NCI-H524 treated with DMSO at 0.1 percent for 48 hours (cell line): ENCODE data around the gene ATF7IP2.
"Not testable (repeated sequence)": the region's sequence is repeated elsewhere in the genome, so short reads cannot be mapped to it uniquely, and the experiment has no call there.

ENCODE experiments used
- DNase-seq: peaks from one replicate; lab custom pipeline; 2025; lab: John Stamatoyannopoulos, UW

The ATF7IP2 gene

DNA sequence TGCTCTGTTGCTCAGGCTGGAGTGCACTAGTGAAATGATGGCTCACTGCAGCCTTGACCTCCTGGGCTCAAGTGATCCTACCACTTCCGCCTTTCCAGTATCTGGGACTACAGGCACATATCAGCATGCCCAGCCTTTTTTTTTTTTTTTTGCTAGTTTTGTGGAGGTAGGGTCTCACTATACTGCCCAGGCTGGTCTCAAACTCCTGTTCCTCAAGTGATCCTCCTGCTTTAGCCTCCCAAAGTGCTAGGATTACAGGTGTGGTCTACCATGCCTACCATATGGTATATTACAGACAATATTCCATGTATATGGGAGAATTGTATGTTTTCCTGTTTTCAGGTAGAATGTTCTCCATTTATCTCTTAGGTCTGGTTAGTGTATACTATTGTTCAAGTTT lies 12.3 kb upstream of the ATF7IP2 start:
- no peak for DNase-seq

DNA sequence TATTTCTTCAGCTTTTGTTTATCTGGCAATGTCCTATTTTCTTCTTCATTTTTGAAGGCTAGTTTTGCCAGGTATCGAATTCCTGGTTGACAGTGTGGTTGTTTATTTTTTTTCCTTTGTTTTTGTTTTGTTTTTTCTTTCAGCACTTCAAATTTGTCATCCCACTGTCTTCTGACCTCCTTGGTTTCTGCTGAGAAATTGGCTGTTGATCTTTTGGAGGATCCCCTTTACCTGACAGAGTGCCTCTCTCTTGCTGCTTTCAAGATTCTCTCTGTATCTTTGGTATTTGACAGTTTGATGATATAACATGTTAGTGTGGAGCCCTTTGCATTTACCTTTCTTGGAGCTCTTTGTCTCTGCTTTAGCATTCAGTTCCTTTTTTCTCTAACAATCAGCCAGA lies 9.6 kb upstream of the ATF7IP2 start:
- no peak for DNase-seq

DNA sequence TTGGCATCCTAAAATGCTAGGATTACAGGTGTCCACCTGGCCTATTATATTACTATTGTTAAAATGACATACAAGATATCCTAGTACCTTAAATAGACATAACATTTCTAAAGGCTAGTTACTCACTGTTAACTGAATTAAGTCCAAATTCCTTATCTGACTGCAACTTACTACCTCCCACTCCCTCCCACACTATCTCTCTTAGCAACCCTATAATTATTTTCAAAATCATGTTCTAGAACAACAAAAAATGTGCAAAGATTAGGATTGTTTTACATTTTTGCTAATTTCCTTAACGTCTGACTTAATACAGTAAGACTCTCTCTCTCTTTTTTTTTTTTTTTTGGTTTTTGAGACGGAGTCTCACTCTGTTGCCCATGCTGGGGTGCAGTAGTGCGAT lies 2.2 kb upstream of the ATF7IP2 start:
- DNase-seq, result no peak

DNA sequence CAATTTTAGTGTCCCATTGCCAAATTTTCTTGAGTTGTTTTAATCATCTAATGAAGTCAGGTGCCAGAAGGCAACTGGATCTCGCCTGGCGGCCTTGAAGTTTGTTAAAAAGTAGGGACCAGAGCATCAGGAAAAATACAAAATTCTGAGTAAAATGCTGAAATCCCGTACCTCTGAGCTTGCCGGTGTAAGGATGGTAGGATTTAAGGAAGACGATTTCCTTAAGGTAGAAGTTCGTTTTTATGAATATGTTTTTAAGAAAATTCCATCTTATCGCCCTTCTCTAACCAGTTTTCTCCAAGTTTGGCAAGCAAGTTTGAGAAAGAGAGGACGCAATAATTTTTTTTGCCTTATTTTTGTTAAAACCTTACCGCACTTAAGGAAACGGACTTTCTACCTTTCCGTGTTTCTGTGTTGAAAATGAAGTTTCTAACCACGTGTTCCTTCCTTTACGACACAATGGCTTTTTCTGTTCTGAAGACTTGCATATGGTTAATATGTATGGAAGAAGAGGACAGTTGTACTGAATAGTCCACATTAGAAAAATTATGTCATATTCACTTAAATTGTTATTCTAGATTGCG lies 748 bp downstream of the ATF7IP2 start:
- no peak for DNase-seq

DNA sequence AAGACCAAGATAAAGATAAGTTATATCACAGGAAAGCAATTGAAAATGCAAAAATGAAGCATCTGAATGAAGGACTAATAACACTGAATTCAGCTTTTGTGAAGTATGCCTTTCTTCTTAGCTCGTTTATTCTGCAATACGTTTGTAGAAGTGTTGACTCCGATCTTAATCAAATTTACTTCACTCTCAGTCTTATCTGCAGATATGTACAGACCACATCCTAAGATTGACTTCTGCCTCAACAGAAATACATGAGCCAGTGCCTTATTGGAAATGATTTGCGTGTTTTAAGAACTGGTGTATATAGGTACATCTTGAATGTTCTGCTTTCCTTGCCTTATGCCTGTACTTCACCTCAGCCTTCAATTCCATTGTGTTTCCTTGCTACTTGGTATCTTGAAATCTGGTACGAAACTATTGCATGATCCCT lies 1.3 kb downstream of the ATF7IP2 start:
- DNase-seq, result no peak

DNA sequence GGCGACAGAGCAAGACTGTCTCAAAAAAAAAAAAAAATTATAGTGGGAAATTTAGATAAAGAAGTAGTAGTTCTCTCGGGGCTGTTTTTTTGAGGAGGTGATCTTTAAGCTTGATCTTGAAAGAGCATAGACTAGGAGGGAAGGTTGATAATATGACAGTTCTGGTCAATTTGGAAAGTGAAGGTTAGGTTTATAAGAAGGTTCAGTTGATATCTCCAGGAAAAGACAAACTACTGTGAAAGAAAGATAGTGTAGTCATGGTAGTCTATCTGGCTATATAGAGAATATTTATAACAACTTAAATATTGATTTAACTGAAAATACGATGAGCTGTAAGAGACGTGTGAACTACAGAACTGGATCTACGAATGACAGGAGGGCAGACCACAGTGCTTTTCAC lies 3.1 kb downstream of the ATF7IP2 start:
- DNase-seq, result no peak

DNA sequence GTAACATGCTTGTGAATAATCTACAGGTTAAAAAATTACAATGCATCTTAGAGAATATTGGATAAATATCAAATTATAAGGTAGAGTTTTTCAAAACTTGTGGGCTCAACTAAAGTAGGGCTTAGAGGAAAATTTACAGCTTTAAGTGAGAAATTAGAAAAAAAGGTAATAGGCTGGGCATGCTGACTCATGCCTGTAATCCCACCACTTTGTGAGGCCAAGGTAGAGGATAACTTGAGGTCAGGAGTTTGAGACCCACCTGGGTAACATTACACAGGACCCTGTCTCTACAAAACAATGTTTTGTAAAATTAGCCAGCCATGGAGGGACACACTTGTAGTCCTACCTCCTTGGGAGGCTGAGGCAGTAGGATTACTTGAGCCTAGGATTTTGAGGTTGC lies 4.5 kb downstream of the ATF7IP2 start:
- DNase-seq, result no peak

DNA sequence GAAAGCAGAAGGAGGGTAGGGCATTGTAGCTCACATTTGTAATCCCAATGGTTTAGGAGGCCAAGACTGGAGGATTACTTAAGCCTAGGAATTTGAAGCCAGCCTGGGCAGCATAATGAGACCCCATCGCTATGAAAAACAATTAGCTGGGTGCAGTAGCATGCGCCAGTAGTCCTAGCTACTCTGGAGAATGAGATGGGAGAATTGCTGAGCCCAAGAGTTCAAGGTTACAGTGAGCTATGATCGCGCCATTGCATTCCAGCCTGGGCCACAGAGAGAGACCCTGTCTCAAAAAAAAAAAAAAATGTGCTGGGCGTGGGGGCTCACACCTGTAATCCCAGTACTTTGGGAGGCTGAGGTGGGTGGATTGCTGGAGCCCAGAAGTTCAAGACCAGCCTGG lies 5.0 kb downstream of the ATF7IP2 start:
- no peak for DNase-seq

DNA sequence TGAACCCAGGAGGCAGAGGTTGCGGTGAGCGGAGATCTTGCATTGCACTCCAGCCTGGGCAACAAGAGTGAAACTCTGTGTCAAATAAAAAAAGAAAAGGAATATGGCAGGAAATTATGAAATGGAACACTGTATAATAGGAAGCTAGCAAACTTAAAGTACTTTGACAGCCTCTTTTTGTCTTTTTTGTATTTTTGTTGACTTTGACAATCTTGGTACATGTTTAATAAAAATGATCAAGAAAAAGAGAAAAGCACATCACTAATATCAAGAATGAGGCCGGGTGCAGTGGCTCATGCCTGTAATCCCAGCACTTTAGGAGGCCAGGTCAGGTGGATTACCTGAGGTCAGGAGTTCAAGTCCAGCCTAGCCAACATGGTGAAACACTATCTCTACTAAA lies 5.5 kb downstream of the ATF7IP2 start:
- DNase-seq, result no peak

DNA sequence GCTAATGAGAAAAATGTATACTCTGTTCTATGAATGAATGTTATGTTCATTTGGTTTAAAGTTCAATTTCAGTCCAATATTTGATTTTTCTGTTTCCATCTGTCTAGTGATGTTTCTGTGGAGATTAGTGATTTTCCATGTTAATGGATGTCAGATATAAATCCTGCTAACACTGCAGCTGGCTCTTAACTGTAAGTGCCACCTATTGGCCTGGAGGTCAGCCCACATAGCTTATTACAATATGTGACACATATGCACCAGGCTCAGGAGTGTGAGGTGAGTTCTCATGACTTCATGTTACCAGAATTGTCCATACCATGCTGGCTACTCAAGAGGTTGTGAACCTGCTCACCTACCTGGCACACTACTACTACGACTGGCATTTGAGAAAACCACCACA lies 17.1 kb downstream of the ATF7IP2 start:
- DNase-seq, result no peak

DNA sequence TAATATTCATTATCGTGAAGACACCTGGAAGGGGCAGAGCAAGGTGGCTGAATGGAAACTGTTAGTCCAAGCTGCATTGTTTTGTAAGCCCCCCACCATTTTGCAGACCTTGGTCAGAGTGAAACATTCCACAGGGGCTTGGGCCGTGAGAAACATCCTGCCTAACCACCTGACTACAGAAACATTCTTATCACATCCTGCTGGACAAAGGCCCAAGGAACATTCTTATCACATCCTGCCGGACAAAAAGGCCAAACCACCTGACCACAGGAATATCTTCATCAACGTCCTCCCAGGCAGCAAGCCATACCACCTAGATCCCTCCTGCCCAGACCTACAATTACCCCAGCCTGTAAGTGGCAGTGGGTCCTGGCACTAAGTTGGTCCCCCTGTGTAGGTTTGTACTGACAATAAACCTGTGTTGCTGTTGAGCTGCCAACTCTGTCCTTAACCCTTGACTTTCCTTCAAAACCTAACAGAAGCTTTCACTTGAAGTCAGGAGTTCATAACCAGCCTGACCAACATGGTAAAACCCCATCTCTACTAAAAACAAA lies 19.6 kb downstream of the ATF7IP2 start:
- DNase-seq, result no peak

DNA sequence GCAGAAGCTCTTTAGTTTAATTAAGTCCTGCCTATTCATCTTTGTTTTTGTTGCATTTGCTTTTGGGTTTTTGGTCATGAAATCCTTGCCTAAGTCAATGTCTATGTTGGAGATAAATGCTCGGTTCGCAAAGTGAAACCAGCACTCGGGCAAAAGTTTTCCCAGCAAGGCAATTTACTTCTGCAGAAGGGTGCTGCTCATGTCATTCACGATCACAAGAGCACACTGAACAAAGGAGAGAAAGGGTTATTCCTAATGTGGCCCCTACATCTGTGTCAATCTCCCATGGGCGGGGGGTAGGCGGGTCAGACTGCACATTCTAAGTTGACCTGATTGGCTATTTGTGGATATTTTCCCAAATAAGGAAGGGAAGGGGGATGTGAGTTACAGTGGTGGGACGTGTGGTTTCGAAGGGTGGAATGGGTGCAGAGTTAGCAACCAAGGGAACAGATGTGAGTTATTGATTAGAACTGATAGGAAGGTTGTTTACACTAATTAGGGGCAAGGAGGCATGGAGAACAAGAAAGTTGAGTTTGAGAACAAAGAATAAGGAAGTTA lies 23.0 kb downstream of the ATF7IP2 start:
- no peak for DNase-seq

DNA sequence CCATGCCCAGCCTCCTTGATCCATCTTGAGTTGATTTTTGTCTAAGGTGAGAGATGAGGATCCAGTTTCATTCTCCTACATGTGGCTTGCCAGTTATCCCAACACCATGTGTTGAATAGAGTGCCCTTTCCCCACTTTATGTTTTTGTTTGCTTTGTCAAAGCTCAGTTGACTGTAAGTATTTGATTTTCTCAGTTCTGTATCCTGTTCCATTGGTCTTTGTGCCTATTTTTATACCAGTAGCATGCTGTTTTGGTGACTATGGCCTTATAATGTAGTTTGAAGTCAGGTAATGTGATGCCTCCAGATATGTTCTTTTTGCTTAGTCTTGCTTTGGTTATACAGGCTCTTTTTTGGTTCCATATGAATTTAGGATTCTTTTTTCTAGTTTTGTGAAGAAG lies 23.9 kb downstream of the ATF7IP2 start:
- not testable (repeated sequence) for DNase-seq

DNA sequence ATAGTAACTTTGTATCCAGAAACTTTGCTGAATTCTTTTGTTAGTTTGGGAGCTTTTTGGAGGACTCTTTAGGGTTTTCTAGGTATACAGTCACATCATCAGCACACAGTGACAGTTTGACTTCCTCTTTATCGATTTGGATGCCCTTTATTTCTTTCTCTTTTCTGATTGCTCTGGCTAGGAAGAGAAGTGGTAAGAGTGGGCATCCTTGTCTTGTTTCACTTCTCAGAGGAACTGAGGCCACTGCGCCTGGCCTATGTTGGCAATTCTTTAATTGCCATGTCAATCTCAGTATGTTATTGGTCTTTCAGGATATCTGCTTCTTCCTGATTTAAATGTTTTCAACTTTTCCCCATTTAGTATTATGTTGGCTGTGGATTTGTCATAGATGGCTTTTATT lies 24.6 kb downstream of the ATF7IP2 start:
- no peak for DNase-seq

DNA sequence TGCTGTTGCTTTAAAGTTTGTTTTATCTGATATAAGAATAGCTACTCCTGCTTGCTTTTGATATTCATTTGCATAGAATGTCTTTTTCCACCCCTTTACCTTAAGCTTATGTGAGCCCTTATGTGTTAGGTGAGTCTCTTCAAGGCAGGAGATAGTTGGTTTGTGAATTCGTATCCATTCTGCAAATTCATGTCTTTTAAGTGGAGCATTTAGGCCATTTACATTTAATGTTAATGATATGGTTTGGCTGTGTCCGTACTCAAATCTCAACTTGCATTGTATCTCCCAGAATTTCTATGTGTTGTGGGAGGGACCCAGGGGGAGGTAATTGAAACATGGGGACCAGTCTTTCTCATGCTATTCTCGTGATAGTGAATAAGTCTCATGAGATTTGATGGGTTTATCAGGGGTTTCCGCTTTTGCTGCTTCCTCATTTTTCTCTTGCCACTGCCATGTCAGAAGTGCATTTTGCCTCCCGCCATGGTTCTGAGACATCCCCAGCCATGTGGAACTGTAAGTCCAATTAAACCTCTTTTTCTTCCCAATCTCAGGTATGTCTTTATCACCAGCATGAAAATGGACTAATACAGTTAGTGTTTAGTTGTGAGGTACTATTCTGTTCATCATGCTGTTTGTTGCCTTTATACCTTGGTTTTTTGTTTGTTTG lies 27.2 kb downstream of the ATF7IP2 start:
- DNase-seq, result no peak

DNA sequence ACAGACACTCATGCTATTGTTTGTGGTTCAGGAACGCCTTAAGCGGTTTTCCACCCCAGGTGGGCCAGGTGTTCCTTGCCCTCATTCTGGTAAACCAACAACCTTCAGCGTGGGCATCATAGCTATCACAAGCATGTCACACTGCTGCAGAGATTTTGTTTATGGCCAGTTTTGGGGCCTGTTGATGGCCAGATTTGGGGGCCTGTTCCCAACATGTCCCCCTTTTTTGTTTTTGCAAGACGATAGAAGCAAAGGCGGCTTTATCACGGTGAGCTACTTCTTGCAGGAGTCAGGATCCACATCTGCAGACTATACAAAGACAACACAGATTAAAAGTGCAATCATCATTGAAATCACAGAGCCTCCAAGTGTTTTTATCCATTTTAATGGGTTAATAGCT lies 32.3 kb downstream of the ATF7IP2 start:
- DNase-seq, result not testable (repeated sequence)

DNA sequence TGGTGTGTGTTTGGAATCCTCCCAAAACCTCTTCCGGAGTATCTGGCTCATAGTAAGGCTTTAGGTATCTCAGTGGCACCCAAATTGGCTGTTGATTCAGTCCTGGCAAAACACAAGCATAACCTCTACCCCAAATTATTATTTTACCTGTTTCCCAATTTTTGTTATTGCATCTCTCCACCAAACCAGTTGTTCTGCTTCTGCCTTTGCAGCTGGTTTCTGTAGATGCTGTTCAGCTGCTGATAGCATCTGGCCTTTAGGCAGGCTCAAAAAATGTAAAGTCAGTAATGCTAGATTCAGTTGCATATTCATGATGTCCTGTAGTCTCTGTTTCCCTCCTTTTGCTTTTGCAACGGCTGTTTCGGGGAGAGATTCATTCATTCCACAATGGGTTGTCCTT lies 33.8 kb downstream of the ATF7IP2 start:
- no peak for DNase-seq

DNA sequence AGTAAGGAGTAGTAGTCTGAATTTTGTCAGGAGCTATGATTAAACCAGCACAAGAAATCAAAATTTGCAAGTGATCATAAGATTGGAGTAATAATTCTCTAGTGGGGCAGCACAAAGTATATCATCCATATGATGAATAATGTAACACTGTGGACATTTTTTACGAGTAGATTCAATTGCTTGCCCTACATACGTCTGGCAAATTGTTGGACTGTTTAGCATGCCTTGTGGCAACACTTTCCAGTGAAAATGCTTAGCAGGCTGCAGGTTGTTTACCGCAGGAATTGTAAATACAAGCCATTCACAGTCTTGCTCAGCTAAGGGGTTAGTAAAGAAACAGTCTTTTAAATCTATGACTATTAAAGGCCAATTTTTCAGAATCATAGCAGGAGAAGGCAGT lies 35.7 kb downstream of the ATF7IP2 start:
- DNase-seq, result no peak

DNA sequence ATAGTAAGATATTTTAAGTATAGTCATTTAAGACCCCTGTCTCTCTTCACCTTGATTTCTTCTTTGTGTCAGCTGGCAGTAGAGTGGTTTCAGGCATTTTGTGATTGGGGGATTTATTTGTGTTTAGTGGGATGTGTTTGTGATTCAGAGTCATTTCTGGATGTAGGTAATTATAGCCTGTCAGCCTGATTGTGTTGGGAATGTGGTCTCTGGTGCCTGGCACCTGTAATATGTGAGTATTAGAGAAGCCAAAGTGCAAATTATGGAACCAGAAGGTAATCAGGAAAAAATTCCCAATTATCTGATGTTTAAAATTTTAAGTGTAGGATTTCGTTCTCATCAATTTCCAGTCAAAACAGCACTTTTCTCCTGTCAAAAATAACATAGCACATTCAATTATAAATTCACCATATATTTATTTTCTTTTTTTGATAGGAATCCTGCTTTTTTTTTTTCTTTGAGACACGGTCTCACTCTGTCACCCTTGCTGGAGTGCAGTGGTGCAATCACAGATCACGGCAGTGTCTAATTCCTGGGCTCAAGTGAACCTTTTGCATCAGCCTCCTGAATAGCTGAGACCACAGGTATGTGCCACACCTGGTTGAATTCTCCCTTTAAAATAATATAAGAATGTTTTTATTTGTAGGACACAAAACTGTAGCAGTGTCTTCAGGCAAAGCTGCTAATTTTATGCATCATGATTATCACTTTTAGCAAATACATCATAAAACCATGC lies 42.7 kb downstream of the ATF7IP2 start:
- no peak for DNase-seq

DNA sequence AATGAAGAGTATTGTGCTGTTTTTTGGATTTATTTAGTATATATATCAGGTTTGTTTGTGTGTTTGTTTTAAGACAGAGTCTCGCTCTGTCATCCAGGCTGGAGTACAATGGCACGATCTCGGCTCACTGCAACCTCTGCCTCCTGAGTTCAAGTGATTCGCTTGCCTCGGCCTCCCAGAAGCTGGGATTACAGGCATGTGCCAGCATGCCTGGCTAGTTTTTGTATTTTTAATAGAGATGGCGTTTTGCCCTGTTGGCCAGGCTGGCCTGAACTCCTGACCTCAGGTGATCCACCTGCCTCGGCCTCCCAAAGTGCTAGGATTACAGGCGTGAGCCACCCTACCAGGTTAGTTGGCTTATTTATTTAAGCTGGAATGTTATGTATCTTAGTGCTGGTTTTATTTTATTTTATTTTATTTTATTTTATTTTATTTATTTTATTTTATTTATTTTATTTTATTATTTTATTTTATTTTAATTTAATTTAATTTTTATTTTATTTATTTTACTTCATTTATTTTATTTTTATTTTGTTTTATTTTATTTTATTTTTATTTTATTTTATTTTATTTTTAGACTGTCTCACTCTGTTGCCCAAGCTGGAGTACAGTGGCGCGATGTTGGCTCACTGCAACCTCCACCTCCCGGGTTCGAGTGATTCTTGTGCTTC lies 43.6 kb downstream of the ATF7IP2 start:
- not testable (repeated sequence) for DNase-seq

DNA sequence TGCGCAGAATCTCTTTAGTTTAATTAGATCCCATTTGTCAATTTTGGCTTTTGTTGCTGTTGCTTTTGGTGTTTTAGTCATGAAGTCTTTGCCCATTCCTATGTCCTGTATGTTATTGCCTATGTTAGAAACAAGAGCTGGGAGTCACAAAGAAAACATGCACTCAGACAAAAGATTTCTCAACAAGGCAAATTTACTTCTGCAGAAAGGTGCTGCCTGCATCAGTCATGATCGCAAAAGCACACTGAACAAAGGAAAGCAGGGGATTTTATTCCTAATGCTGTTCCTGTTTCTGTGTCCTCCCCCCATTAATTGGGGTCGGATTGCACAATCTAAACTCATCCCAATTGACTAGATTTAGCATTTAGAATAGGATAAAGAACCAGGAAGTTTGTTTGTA lies 55.9 kb downstream of the ATF7IP2 start:
- DNase-seq, result no peak

DNA sequence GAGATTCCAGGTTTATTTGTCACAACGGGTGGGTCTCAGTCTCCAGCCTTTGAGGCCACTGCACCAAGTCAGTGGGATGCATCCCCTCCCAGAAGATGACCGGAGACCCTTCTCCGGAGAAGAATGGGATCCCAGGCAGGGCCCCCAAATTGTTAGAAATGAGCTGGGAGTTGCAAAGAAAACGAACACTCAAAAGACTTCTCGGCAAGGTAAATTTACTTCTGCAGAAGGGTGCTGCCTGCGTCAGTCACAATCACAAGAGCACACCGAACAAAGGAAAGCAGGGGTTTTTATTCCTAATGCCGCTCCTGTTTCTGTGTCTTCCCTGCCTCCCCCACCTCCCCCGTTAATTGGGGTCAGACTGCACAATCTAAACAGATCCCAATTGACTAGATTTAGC lies 61.4 kb downstream of the ATF7IP2 start:
- DNase-seq, result no peak
